Smooth muscle cell (in vitro differentiated cells): ENCODE measurements around the gene MACROD1. TPM values are rescaled to one million over a fixed set of nuclear protein-coding genes. Genes with fewer than 3 reads are reported as not detected.

ENCODE experiments used
- DNase-seq: peaks from one replicate; lab custom pipeline; 2025; ENCODE audit not compliant: unreplicated experiment; lab: John Stamatoyannopoulos, UW
- H2AFZ ChIP-seq: fragments of 200-600 bp; sonication (generic); 2 replicates; pipeline ENCODE4 v1.6.0; 2016; ENCODE audit warnings: antibody characterized with exemption, low read depth, mild to moderate bottlenecking
- H3F3A ChIP-seq: fragments of 200-600 bp; sonication (generic); 2 replicates; pipeline ENCODE4 v1.6.0; 2017; ENCODE audit warnings: antibody characterized with exemption, low read depth
- H3K27ac ChIP-seq: fragments of 200-600 bp; sonication (generic); 2 replicates; pipeline ENCODE4 v1.5.1; 2016; ENCODE audit warnings: low read depth, mild to moderate bottlenecking
- H3K27me3 ChIP-seq: fragments of 200-600 bp; sonication (generic); 2 replicates; pipeline ENCODE4 v1.6.1; 2016; ENCODE audit warnings: low read depth, mild to moderate bottlenecking
- H3K36me3 ChIP-seq: fragments of 200-600 bp; sonication (generic); 2 replicates; pipeline ENCODE4 v1.5.1; 2016; ENCODE audit warnings: low read depth
- H3K4me1 ChIP-seq: fragments of 200-600 bp; sonication (generic); 2 replicates; pipeline ENCODE4 v1.5.1; 2016; ENCODE audit warnings: low read depth
- H3K4me2 ChIP-seq: fragments of 200-600 bp; sonication (generic); 2 replicates; pipeline ENCODE4 v1.6.0; 2016; ENCODE audit warnings: mild to moderate bottlenecking
- H3K4me3 ChIP-seq: fragments of 200-600 bp; sonication (generic); 2 replicates; pipeline ENCODE4 v1.5.1; 2016; ENCODE audit warnings: mild to moderate bottlenecking
- H3K79me2 ChIP-seq: fragments of 200-600 bp; sonication (generic); 2 replicates; pipeline ENCODE4 v1.6.0; 2016; ENCODE audit warnings: low read depth, mild to moderate bottlenecking
- H3K9ac ChIP-seq: fragments of 200-600 bp; sonication (generic); 2 replicates; pipeline ENCODE4 v1.6.0; 2016; ENCODE audit warnings: low read depth
- H3K9me3 ChIP-seq: fragments of 200-600 bp; sonication (generic); replicated peaks from 2 replicates; pipeline ENCODE4 v1.5.1; 2016; ENCODE audit warnings: low read depth
- H4K20me1 ChIP-seq: fragments of 200-600 bp; sonication (generic); 2 replicates; pipeline ENCODE4 v1.6.0; 2016; ENCODE audit warnings: low read depth
- WGBS: methylation state at CpG from one replicate; pipeline ENCODE4 v1.1.7; 2016; ENCODE audit warnings: low lambda C conversion rate; 5-methylcytosine and 5-hydroxymethylcytosine counted together
- polyA plus RNA-seq: library from polyadenylated mRNA; unstranded; fragments of >200 nt; fragmentation: Nextera tagmentation; extraction: Ambion mirVana; gene quantifications from 2 replicates; pipeline ENCODE4 v1.2.1, GENCODE V29; 2016
- total RNA-seq: library from RNA; depleted of rRNA; stranded (reverse); fragments of >200 nt; gene quantifications from 2 replicates; pipeline ENCODE4 v1.2.3, GENCODE V29; 2014
- TF ChIP-seq, protein P1 (sequence below): fragments of 200-600 bp; sonication (generic); IDR thresholded peaks from 2 replicates; pipeline ENCODE4 v1.5.1; 2017; ENCODE audit warnings: borderline replicate concordance, mild to moderate bottlenecking, antibody characterized with exemption; ENCODE audit not compliant: insufficient read depth, poor library complexity, severe bottlenecking

MACROD1 gene
- total and polyA plus RNA-seq, 2 experiments from 2014 or later: 9.2 to 32.6 TPM

DNA sequence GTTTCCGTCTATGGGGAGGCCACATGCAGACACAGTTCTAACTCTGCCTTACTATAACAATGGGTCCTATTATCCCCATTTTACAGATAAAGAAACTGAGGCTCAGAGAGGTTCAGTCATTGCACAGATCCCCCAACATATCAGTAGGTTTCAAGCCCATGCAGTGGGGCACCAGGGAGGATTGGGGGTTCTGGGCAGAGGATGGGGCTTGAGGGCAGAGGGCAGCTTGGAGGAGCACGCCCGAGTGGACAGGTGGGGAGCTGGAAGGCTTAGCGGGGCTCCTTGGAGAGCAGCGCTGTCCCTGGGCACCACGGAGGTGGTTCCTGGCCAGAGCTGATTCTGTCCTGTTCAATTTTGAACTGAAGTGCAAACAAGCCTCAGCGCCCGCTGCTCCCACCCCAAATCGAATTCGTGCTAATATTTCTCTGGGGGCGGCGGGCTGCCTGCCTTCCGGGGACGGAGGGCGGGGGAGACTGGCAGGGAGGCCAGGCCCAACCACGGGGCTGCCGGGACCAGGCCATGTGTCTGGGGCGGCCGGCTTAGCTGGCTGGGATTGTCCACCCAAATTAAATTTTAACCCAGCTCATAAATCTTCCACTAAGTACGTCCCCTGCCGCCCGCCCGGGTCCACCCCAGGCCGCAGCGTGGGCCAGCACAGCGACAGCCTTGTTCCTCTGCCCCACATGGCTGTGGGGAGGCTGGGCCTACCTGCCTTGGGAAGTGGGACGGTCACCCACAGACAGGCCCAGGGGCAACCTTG lies 80.8 kb downstream of the MACROD1 start:
- H3K4me2 ChIP-seq: no peak overlapping the region
- no peaks in the 10 kb centered on the region for H3F3A ChIP-seq
- H2AFZ ChIP-seq: no peak overlapping the region
- DNase-seq: no peak
- TF ChIP-seq, protein P1, sequence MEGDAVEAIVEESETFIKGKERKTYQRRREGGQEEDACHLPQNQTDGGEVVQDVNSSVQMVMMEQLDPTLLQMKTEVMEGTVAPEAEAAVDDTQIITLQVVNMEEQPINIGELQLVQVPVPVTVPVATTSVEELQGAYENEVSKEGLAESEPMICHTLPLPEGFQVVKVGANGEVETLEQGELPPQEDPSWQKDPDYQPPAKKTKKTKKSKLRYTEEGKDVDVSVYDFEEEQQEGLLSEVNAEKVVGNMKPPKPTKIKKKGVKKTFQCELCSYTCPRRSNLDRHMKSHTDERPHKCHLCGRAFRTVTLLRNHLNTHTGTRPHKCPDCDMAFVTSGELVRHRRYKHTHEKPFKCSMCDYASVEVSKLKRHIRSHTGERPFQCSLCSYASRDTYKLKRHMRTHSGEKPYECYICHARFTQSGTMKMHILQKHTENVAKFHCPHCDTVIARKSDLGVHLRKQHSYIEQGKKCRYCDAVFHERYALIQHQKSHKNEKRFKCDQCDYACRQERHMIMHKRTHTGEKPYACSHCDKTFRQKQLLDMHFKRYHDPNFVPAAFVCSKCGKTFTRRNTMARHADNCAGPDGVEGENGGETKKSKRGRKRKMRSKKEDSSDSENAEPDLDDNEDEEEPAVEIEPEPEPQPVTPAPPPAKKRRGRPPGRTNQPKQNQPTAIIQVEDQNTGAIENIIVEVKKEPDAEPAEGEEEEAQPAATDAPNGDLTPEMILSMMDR: no peak
- peaks cover 5% of the 10 kb centered on the region for H3K4me1 ChIP-seq
- no peaks in the 10 kb centered on the region for H3K27me3 ChIP-seq
- no peaks in the 10 kb centered on the region for H3K79me2 ChIP-seq
- H3K36me3 ChIP-seq: no peaks in the 10 kb centered on the region
- H4K20me1 ChIP-seq: peaks cover 7% of the 10 kb centered on the region
- 97% methylated on average over 27 of the region's 27 CpGs for WGBS
- no peak overlapping the region for H3K27ac ChIP-seq
- no peaks in the 10 kb centered on the region for H3K9me3 ChIP-seq
- H3K4me3 ChIP-seq: no peak overlapping the region
- no peak overlapping the region for H3K9ac ChIP-seq

DNA sequence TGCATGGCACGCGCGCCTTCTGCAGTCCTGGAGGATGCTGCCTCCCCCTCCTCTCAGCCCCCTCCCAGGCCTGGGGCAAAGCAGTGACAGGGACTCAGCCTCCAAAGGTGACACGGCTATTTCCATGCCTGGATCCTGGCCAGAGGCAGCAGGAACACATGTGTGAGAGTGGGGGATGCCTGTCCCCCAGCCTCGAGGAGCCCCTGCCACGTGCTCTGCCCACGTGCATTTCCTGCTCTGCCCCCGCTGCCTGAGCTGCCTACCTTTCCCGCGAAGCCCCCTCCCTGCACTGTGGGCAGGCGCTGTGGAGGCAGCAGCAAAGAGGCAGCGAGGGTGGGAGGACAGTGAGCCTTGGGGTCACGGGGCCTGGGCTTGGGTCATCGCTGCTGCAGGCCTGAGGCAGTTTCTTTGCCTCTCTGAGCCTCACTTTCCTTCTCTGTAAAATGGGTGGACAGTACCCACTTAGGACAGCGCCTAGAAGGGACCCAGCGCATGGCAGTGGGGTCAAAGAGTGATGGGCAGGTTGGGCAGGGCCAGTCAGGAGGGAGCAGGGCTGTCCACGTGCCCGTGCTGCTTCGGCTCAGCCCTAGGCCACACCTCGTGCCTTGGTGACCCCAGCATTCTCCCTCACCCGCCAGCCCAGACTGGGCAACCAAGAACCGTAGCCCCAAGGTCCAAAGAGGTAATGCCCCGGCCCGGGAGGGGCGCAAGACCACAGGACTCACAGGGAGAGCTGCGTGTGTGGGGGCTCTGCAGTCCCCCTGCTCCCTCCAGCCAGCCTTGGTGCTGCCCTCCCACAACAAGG lies 81.6 kb downstream of the MACROD1 start:
- no peak for DNase-seq
- Histone ChIP-seq H3F3A (no peaks in the 10 kb centered on the region), H3K79me2 (no peaks in the 10 kb centered on the region), H3K4me3 (no peak overlapping the region), H3K9ac (no peak overlapping the region), H3K27me3 (no peaks in the 10 kb centered on the region), H3K4me1 (no peaks in the 10 kb centered on the region), H3K9me3 (no peaks in the 10 kb centered on the region), H3K36me3 (no peaks in the 10 kb centered on the region), H3K4me2 (no peak overlapping the region), H2AFZ (no peak overlapping the region), H4K20me1 (peaks cover 7% of the 10 kb centered on the region), H3K27ac (no peak overlapping the region)
- TF ChIP-seq, protein P1: no peak
- 95% methylated on average over 25 of the region's 26 CpGs for WGBS

DNA sequence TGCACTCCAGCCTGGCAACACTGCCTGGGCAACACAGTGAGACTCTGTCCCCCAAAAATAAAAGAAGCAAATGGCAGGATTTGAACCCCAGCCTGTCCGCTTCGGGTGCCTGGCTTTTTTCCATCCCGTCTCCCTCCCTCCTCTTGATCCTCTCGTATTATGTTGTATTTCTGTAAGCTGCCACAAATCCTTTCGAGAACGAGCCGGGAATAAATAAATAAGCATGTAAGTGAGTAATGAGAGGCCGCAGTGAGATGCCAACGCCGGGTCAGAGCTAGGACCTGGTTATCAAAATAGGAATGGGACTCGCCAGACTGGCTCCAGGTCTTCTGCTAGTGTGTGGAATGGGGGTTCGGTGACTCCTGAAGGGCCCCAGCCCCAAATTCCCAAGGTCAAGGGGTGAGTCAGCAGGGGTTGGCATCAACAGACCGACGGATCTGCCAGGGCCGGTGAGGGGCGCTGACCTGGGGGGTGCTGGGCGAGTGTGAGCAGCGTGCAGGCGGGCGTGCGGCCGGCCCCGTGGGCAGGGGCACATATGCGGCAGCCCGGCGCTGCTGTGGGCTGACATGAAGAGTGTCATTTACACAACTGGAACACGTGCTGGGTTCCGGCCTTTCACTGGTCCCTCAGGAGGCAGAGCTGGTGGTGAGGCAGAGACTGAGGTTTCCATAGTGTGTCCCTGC lies 82.4 kb downstream of the MACROD1 start:
- DNase-seq: no peak
- Histone ChIP-seq H4K20me1 (peaks cover 7% of the 10 kb centered on the region), H3K79me2 (no peaks in the 10 kb centered on the region), H3K27me3 (no peaks in the 10 kb centered on the region), H3K9ac (no peak overlapping the region), H3K4me2 (no peak overlapping the region), H3K9me3 (no peaks in the 10 kb centered on the region), H2AFZ (no peak overlapping the region), H3K4me3 (no peak overlapping the region), H3F3A (no peaks in the 10 kb centered on the region), H3K36me3 (no peaks in the 10 kb centered on the region), H3K4me1 (no peaks in the 10 kb centered on the region), H3K27ac (no peak overlapping the region)
- TF ChIP-seq, protein P1: no peak
- WGBS: 80% methylated on average over 27 of the region's 28 CpGs
